ENCODE measurements around the gene C14orf132.

DNA sequence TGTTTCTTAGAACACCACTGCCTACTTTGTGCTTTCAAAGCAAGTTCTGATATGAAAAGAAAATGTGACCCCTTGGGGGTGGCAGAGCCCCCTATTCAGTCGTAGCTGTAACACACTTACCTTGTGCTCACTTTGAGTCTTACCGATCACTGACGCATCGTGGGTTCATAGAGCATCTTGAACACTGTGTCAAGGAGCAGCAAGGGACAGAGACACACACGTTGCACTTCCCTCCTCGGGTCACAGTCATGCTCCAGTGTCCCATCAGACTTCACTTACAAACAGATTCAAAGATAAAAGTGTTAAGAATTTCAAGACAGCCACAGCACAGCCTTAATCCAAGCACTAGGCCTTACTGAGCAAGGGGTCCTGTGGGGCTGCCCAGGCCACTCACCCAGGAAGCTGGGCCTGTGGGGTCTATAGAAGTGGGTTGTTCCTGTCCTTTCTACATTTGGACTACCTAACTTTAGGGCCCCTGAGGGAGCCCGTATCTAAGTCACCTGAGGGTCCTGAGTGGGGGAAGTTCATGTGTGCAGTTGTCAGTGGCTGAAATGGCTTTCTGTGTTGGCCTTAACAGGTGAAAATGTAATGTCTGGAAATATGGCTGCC is 90.1 kb downstream of the C14orf132 start:
- TF ChIP-seq YY1 (IDR thresholded peaks at IDR 0.05; ENCODE audit: insufficient read depth, insufficient read length) (no peak), ZNF274 (IDR thresholded peaks at IDR 0.05; ENCODE audit: low read depth, low read length) (no peak), SUZ12 (IDR thresholded peaks at IDR 0.05; ENCODE audit: extremely low read depth, insufficient read depth, insufficient read length) (no peak)
